HL-60/S4 treated with phorbol 12-myristate 13-acetate at 8.2 ng/mL for 4 days and 3 days (cell line): ENCODE results near the gene MYBPC3.

Source experiments
- in situ Hi-C: fragments of 300-500 bp; cut with MboI; formaldehyde crosslinking; loops from 2 replicates; pipeline ENCODE4 v1.15.0; 2022; ENCODE audit warnings: low sequenced_read_pairs

The MYBPC3 gene

DNA sequence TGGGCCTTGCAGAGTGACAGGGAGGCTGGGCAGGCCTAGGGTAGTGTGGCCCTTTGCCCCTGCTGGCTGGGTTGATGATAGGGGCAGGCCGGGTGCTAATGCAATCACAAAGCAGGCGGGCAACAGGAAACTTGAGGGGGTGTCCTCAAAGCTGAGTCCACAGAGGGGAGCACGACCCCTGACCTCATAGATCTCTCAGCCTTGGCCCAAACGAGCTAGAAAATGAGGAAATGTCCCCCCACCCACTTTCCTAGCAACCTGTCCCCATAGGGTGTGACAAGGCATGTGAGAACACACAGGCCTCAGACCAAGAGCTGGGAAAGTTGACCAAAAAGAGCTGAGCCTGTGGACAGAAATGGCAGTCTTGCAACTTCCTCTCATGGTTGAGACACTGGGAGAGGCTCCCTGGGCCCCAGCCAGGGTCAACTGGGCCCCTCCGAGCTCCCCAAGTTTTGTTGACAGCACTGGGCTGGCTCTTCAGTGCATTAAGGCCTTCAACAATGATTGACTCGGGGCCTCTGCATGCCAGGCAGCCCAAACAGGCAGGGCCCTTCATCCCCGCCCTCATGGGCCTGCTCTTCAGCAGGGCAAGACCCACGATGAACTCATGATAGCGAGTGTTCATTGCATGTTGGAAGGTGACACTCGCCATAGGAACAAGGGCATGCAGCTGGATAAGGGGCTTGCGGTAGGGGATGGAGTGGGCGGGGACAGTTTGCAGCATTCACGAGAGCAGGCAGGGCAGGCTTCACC lies 35.6 kb upstream of the MYBPC3 start:
- in situ Hi-C loops, result no loop called here

DNA sequence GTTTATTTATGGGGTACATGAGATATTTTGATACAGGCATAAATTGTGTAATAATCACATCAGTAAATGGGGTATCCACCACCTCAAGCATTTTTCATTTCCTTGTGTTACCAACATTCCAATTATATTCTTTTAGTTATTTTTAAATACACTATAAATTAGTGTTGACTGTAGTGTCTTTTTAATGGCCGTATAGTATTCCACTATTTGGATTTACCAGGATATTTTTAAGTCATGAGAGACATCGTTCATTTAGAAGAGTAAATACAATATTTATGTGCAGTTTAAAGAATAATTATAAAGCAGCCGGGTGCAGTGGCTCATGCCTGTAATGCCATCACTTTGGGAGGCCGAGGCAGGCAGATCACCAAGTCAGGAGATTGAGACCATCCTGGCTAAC lies 32.0 kb upstream of the MYBPC3 start:
- in situ Hi-C loops, result no loop called here

DNA sequence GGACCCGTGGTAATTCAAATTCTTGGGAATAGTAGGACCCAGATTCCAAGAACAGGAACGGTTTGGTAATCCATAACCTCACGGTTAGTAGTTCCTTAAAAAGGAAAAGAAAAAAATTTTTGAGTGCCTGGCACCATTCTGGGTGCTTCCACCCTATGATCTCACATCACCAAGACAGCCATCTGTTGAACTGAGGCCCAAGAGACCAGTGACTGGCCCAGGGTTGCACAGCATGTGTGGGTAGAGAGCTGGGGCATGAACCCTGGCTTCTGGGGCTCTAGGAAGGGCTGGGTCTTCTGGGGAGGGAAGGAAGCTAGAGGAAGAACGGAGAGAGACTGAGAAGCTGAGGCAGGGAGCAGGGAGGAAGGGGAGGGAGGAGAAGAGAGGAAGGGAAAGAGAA lies 30.6 kb upstream of the MYBPC3 start:
- in situ Hi-C loops, result no loop called here

DNA sequence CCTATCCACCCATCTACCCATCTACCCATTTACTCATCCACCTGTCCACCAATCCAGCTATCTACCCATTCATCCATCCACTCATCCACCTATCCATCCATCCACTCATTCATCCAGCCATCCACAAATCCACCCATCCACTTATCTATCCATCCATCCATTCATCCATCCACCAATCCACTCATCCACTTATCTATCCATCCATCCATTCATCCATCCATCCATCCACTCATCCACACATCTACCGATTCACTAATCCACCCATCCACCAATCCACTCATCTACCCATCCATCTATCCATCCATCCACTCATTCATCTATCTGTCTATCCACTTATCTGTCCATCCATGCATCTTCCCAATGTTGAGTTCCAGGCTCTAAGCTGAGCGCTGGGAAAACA lies 27.6 kb upstream of the MYBPC3 start:
- in situ Hi-C loops, result no loop called here

DNA sequence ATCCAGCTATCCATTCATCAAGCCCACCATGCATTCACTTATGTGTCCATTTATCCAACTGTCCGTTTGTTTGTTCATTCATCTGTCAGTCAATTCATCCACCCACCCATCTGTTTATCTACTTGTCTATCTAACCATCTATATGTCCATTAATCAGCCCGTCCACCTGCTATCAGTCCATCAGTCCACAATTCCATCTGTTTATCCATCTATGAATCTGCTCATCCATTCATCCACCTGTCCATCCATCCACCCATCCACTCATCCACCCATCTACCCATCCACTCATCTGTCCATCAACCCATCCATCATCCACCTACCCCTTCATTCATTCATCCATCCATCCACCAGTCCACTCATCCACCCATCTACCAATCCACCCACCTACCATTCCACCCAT lies 26.8 kb upstream of the MYBPC3 start:
- in situ Hi-C loops, result no loop called here

DNA sequence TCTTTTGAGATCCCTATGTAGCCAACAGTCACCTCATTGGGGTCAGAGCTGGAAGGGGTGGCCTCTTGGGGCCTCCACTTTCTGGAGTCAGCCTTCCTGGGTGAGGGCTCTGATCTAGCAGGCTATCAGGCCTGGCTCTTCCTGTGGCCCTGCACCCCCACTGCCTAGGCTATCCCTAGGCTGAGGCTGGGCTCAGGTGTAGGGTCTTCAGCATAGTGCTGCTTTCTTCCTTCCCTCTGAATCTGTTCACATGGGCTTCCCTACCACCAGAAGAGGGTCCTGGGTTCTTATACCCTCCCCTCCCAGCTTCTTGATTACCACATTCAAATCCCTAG lies 26.3 kb upstream of the MYBPC3 start:
- in situ Hi-C loops, result no loop called here

DNA sequence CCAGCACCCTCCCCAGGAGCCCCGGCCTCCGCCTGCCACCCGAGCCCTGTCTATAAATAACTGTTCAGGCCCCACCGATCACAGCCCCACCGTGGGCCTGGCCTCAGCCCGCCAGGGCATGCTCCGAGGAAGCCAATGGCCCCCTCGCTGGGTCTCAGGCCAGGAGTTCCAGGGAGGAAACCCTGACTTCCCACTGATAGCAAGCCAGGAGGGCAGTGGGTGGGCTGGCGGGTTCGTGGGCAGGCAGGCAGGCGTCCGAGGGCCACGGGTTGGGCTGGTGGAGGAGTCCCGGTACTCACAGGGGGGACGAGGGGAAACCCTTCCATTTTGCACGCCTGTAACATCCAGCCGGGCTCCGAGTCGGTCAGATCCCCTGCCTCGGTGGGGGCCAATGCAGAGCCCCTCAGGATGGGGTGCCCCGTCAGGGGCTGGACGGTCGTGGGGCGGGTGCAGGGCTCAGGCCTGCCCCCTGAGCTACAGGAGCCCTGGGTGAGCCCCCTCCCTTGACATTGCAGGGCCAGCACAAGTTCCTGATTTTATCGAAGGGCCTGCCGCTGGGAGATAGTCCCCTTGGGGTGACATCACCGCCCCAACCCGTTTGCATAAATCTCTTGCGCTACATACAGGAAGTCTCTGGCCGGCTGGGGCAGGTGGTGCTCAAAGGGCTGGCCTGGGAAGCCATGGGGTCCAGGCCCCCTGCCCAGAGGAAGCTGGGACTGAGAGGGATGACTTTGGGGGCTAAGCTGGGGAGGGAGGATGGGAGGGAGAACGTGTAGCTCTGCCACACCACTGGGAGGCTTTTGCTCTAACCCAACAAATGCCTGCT lies 25.7 kb upstream of the MYBPC3 start, which contains the start of gene SPI1:
SPI1 (minus strand) TSS at position 538 of the 826 bp plus-strand sequence; CDS start at position 344, 194 bp downstream.
- in situ Hi-C loops, result no loop called here

DNA sequence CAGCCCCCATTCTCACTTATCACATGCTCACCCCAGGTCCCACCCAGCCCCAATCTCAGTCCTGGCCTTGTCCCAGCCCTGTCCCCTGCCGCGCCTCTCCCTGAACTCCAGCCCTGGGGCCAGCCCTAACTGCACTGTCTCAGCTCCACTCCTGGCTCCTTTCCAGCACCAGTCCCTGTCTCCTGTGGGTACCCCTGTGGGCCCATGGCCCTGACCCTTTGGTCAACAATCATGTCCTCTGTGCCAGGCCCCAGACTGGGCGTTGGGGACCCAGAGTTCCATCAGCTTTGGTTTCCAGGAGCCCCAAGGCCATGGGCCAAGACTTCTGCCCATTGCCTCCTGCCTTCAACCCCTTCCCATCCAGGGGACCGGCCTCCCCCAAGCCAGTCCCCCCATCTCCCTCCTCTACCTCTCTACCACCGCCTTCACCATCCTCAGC lies 25.1 kb upstream of the MYBPC3 start:
- in situ Hi-C loops, result no loop called here

DNA sequence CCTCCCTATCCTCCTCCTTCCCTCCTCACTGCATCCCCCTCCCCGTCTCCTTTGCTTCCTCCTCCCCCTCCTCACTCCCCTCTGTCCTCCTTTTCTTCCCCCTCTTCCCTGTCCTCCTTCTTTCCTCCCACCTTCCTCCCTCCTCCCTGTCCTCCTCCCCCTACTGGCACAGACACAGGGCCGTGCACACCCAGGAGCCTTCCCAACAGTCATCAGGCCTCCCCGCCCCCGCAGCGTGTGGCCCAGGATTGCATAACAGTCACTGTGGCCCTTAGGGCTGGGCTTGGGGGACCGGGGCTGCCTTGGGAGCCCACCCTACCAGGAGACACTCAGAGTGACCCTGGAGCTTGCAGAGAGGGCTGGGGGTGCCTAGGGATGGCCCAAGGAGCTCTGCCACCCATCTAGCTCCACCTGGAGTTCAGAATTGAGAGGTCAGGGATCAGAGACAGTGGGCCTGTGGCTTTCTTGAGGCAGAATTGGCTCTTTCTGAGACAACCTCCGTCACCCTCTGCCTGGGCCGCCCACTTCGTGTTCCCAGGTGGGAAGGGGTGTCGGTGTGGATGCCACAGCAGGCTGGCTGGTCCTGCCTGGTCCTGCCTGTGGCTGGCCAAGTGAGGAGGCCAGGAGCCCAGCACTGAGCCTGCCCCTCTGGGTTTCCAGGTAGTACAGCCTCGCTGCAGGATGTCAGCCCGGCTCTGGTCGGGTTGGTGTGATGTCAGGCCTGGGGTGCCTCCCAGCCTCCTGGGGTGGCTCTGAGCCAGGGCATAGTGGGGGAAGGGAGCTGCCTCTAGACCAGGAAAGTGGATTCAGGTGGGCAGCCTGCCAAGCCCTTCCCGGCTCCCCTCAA lies 24.2 kb upstream of the MYBPC3 start:
- in situ Hi-C loops, result no loop called here

DNA sequence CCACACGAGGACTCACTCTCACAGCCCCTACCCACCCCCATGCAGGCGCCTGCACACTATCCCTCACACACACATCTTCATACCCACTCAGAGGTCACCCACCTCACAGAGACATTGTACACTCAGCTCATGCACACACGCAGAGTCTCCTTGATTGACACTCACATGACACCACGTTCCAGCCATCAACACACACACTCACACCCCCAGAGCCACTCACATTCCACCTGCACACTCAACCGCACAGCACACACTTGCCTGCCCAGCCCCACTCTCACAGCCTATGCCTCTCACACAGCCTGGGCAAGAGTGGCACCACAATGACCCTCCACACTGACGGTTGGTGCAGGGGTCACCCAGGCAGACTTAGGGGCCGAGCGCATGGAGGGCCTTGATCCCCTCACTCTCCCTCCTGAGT lies 23.6 kb upstream of the MYBPC3 start:
- in situ Hi-C loops, result no loop called here

DNA sequence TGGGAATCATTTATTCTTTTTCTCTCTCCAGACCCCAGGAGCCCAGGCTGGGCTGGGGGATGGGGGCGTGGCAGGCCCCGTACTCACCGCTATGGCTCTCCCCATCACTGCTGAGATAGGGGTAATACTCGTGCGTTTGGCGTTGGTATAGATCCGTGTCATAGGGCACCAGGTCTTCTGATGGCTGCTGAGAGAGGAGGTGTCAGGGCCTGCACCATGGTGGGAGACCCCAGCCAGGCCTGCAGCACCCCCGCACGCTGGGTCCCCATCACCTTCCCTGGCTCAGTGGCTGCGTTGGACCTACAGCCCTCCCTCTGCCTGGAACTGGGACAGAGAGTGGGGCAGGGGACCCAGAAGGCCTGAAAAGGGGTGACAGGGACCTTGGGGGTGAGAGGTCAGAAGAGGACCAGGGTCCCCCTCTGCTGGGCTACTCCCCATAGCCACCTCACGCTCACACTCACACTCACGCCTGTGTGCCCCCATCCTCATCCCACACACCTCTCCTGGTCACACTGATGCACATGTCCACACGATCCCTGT lies 23.1 kb upstream of the MYBPC3 start:
- in situ Hi-C loops, result no loop called here

DNA sequence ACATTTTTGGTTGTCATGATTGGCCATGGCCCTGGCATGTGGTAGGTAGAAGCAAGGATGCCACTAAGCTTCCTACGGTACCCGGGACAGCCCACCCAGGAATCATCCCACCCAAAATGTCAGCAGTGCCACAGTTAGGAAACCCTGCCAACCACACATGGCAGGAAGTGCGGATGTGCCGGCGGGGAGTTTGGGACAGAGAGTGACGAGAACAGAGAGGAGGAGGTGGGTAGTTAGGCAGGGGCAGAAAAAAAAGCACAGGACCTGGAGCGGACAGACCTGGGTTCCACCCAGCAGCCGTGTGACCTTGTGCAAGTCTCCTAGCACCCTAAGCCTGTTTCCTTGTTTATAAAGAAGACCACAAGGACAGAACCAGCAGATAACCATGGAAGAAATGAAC lies 22.5 kb upstream of the MYBPC3 start:
- in situ Hi-C loops, result no loop called here

DNA sequence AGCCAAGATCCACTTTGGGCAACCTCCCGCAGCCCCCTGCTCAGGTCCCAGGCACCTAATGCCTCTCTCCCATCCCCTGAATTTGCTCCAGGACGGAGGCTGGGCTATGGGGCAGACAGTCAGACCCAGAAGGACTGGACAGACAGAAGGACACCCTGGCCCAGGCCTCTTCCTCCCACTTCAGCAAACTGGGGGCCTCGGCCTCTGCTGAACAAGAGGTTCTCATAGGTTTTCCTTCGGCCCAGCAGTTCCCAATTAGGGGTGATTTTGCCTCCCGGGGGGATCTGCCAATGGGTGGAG lies 22.2 kb upstream of the MYBPC3 start:
- in situ Hi-C loops, result no loop called here

DNA sequence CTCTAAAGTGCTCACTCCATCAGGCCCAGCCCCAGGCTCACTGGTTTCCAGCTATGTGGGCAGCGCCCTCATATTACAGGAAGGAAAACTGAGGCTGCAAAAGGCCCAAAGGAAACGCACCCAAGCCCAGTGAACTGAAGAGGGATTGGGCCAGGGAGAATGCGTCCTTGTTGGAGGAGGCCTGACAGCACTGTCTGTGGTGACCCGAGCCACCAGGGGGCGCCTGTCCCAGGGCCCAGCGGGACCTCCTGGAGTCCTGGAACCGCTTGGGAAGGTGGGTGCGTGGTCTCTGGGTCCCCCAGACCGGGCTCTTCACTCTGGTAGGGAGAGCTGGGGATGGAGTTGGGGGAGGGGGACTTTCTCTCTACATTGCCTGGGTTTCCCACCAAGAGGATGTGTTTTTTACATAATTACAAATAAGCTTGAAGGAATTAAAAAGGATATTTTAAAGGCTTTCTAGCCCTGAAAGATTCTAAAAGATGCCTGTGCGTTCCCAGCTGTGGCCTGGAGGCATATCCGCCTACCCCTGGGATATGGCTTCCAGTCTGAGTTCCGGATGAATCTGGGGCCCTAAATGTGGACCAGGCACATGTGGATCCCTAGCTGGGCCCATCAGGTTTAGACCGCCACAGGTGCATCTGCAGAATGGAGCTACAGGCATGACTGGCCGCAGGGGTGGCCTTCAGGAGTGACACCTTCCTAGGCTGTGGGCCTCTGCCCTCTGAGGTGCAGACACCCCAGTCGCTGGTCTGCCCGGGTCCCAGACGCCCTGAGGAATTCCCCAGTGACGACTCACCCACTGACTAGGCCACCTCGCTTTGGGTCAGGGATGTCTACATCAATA lies 21.6 kb upstream of the MYBPC3 start:
- in situ Hi-C loops, result no loop called here

DNA sequence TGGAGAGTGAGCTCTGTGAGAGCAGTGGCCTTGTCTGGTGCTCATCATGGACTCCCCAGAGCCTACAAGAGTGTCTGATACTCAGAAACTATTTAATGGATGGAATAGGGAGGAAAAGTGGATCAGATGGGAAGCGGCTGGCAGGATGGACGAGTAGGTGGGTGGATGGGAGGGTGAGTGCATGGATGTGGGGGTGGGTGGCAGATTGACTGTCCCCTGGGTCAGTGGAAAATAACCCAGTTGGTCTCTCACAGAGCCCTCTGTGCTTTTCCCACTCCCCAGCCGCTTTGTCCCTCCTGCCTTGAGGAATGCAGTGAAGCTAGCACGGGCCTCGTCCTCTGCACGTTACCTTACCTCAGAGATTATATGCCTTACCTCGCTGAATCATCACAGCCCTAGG lies 19.9 kb upstream of the MYBPC3 start:
- in situ Hi-C loops, result no loop called here

DNA sequence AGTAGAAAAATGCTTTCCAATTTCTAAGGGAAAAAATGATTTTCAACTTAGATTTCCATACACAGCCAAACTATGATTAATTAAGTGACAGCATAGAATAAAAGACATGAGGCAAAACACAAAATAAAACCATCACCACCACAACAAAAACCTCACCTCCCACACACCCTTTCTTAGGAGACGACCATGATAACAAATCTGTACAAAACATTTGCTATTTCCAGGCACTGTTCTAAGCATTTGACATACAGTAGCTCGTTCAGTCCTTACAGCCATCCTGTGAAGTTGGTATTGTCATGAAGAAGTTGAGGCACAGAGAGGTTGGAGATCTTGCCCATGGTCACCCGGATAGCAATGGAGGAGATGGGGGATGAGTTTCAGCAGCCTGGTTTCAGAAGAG lies 17.2 kb upstream of the MYBPC3 start:
- in situ Hi-C loops, result no loop called here

DNA sequence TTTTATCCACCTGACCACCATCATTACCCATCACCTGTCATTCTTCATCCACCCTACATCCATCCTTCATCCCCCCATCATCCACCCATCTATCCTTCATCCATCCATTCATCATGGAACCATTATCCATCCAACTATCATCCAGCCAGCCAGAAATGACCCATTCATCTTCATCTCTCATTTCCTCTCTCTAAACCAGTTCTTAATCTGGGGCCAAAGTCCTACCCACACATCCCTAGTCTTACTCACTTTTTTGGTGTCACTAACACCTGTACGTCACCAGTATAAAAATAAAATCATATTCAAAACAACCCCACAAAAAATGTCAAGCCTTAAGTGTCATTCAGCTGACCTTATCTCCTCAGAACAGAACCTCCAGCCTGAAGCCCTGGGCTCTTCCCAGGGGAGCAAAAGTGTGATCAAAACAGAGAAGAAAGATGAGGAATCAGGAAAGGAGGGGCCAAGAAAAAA lies 13.6 kb upstream of the MYBPC3 start:
- in situ Hi-C loops, result no loop called here

DNA sequence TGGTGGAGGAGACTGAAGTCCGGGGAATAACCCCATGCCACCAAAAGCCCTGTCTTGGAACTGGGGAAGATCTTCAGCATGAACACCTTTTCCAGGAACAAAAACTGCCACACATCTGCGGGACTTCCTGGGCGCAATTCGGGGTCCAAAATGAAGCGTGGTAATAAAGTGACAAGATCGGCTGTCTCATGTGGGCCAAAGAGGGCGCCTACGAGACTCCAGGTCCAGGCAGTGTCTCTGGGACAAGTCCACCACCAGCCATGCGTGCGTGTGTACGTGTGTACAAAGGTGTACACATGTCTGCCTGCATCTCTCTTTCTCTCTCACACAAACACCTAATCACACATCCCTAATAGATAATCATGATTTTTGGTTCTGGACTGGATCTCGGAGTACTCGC lies 8.9 kb upstream of the MYBPC3 start:
- in situ Hi-C loops, result no loop called here

DNA sequence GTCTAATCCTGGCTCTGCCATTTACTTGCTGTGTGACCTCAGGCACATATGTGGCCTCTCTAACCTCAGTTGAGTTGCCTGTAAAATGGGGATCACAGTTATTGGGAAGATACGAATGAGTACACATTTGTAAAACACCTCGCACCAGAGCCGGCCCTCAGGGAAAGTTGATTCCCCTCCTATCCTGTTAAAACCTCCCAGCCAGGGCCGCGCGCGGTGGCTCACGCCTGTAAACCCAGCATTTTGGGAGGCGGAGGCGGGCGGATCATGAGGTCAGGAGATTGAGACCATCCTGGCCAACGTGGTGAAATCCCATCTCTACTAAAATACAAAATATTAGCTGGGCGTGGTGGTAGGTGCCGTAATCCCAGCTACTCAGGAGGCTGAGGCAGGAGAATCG lies 7.8 kb upstream of the MYBPC3 start:
- in situ Hi-C loops, result no loop called here

DNA sequence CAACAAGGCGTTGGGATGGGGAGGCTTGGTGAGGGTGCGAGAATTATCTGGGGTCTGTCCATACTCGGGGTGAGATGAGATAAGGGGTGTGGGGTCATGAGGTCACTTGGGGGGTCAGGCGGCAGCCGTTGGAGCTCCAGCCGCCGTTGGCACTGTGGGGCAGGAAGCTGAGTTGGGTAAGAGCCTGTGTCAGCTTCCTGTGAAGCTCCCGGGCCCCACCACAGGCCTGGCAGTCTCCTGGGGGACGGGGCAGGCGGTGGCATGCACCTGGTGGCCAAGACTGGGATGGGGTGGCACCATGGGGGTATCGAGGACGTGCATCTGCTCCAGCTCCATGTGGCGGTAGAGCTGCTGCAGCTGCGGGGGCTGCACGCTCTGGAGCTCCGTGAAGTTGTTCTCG lies 7.1 kb upstream of the MYBPC3 start:
- in situ Hi-C loops, result no loop called here
